ENCODE results near the gene OR2AE1. TPM values are rescaled to one million over a fixed set of nuclear protein-coding genes. Genes with fewer than 3 reads are reported as not detected.
"Not testable (repeated sequence)": the region's sequence is repeated elsewhere in the genome, so short reads cannot be mapped to it uniquely, and the experiment has no call there.

Gene OR2AE1
- polyA plus RNA-seq (ENCODE audit: insufficient read depth in 1 of 5, insufficient read length in 5 of 5, low replicate concordance in 1 of 5): under 1 TPM in 1 of 5 donors, not detected in 4; 0.10 TPM
- long read RNA-seq, donor 1: 0 reads
- long read RNA-seq, donor 2: 0 reads
- long read RNA-seq, donor 3: 0 reads
- long read RNA-seq, donor 4: 0 reads
- long read RNA-seq, donor 5: 0 reads
- long read RNA-seq, donor 6: 0 reads
- long read RNA-seq, donor 7: 0 reads
- long read RNA-seq, donor 8: 0 reads

- DNase-seq: no peak
These were observed at the start of gene OR2AE1 for GRCh38 chr7:99876933-99877332. OR2AE1 (minus strand) TSS chr7:99877033; CDS start chr7:99877033, 0 bp downstream.

GRCh38 chr7:99926321-99926720 lies 49.5 kb upstream of the OR2AE1 start:
- no peak for DNase-seq

GRCh38 chr7:99923200-99923599 lies 46.4 kb upstream of the OR2AE1 start:
- DNase-seq: no peak

- no peak for DNase-seq
These were observed 43.3 kb upstream of the OR2AE1 start for GRCh38 chr7:99920149-99920548.

- no peak for DNase-seq
These were observed 42.9 kb upstream of the OR2AE1 start for GRCh38 chr7:99919814-99920112.

- peak; percentile 84 for DNase-seq
These were observed 42.4 kb upstream of the OR2AE1 start, which contains the start of gene TRIM4 for GRCh38 chr7:99918959-99919813. TRIM4 (minus strand) TSS chr7:99919530; CDS start chr7:99919401, 129 bp downstream.

GRCh38 chr7:99910976-99911375 lies 34.1 kb upstream of the OR2AE1 start:
- DNase-seq: no peak

- no peak for DNase-seq
These were observed 24.7 kb upstream of the OR2AE1 start for GRCh38 chr7:99901581-99901980.

- DNase-seq: no peak
These were observed 23.1 kb upstream of the OR2AE1 start for GRCh38 chr7:99899830-99900519.

- no peak for DNase-seq
These were observed 22.0 kb upstream of the OR2AE1 start for GRCh38 chr7:99898836-99899235.

- DNase-seq: no peak
These were observed 21.2 kb upstream of the OR2AE1 start for GRCh38 chr7:99898023-99898357.

- DNase-seq: no peak
These were observed 20.6 kb upstream of the OR2AE1 start for GRCh38 chr7:99897322-99898022.

- no peak for DNase-seq
These were observed 17.9 kb upstream of the OR2AE1 start for GRCh38 chr7:99894738-99895137.

GRCh38 chr7:99893280-99893679 lies 16.4 kb upstream of the OR2AE1 start:
- no peak for DNase-seq

GRCh38 chr7:99890348-99890747 lies 13.5 kb upstream of the OR2AE1 start:
- not testable (repeated sequence) for DNase-seq

- not testable (repeated sequence) for DNase-seq
These were observed 11.5 kb upstream of the OR2AE1 start for GRCh38 chr7:99888366-99888765.

- no peak for DNase-seq
These were observed 4.5 kb upstream of the OR2AE1 start for GRCh38 chr7:99881370-99881769.

GRCh38 chr7:99876491-99876890 lies 342 bp downstream of the OR2AE1 start:
- no peak for DNase-seq

GRCh38 chr7:99868246-99868645 lies 8.6 kb downstream of the OR2AE1 start:
- no peak for DNase-seq

- DNase-seq: not testable (repeated sequence)
These were observed 9.4 kb downstream of the OR2AE1 start for GRCh38 chr7:99867477-99867876.

GRCh38 chr7:99863847-99864440 lies 12.9 kb downstream of the OR2AE1 start:
- DNase-seq: no peak
